ENCODE results near the gene SNX5. TPM values are rescaled to one million over a fixed set of nuclear protein-coding genes. Genes with fewer than 3 reads are reported as not detected.
"Not testable (repeated sequence)": the region's sequence is repeated elsewhere in the genome, so short reads cannot be mapped to it uniquely, and the experiment has no call there.

The SNX5 gene
- total RNA-seq, 1 donor from 2014 or later: 40.9 TPM

- not testable (repeated sequence) for DNase-seq (ENCODE audit: low read depth in 2 of 2)
Measured at GRCh38 chr20:17960400-17960885, 8.2 kb downstream of the SNX5 start.

- DNase-seq (ENCODE audit: low read depth in 2 of 2): no peak
Measured at GRCh38 chr20:17959257-17959627, 9.4 kb downstream of the SNX5 start.

GRCh38 chr20:17958373-17959256 lies 10.0 kb downstream of the SNX5 start:
- DNase-seq (ENCODE audit: low read depth in 2 of 2): no peak

- no peak for DNase-seq (ENCODE audit: low read depth in 2 of 2)
Measured at GRCh38 chr20:17957505-17958363, 10.9 kb downstream of the SNX5 start.

GRCh38 chr20:17956099-17956685 lies 12.4 kb downstream of the SNX5 start:
- DNase-seq (ENCODE audit: low read depth in 2 of 2): no peak

- DNase-seq (ENCODE audit: low read depth in 2 of 2): no peak
Measured at GRCh38 chr20:17955302-17955701, 13.3 kb downstream of the SNX5 start.

- no peak for DNase-seq (ENCODE audit: low read depth in 2 of 2)
Measured at GRCh38 chr20:17953935-17954334, 14.7 kb downstream of the SNX5 start.

- DNase-seq (ENCODE audit: low read depth in 2 of 2): no peak
Measured at GRCh38 chr20:17952692-17953684, 15.6 kb downstream of the SNX5 start.

GRCh38 chr20:17951323-17951722 lies 17.3 kb downstream of the SNX5 start:
- no peak for DNase-seq (ENCODE audit: low read depth in 2 of 2)

GRCh38 chr20:17950670-17951069 lies 17.9 kb downstream of the SNX5 start:
- DNase-seq (ENCODE audit: low read depth in 2 of 2): no peak

- DNase-seq (ENCODE audit: low read depth in 2 of 2): no peak
Measured at GRCh38 chr20:17949899-17950298, 18.7 kb downstream of the SNX5 start.

- DNase-seq (ENCODE audit: low read depth in 2 of 2): no peak
Measured at GRCh38 chr20:17948442-17948841, 20.2 kb downstream of the SNX5 start.

GRCh38 chr20:17947474-17947815 lies 21.1 kb downstream of the SNX5 start:
- DNase-seq (ENCODE audit: low read depth in 2 of 2): no peak

GRCh38 chr20:17946572-17947473 lies 21.8 kb downstream of the SNX5 start:
- no peak for DNase-seq (ENCODE audit: low read depth in 2 of 2)

GRCh38 chr20:17946040-17946439 lies 22.6 kb downstream of the SNX5 start:
- DNase-seq (ENCODE audit: low read depth in 2 of 2): no peak

GRCh38 chr20:17944854-17945474 lies 23.6 kb downstream of the SNX5 start:
- DNase-seq (ENCODE audit: low read depth in 2 of 2): no peak

- DNase-seq (ENCODE audit: low read depth in 2 of 2): no peak
Measured at GRCh38 chr20:17943343-17943742, 25.3 kb downstream of the SNX5 start.

- no peak for DNase-seq (ENCODE audit: low read depth in 2 of 2)
Measured at GRCh38 chr20:17941826-17942196, 26.8 kb downstream of the SNX5 start.

- DNase-seq (ENCODE audit: low read depth in 2 of 2): no peak
Measured at GRCh38 chr20:17941087-17941825, 27.3 kb downstream of the SNX5 start.
